OCI-LY7 (cell line): ENCODE data around the gene FNDC3B. TPM values are rescaled to one million over a fixed set of nuclear protein-coding genes. Genes with fewer than 3 reads are reported as not detected.

Experiments
- BruUV-seq: library from RNA; stranded (reverse); fragments of 400-500 nt; replicated peaks from 2 replicates; lab custom pipeline; 2021; lab: Mats Ljungman, UMichigan
- CTCF ChIA-PET: fragments of 300-600 bp; sonication (Branson Sonifier 250); formaldehyde crosslinking; loops from one replicate; lab custom pipeline; 2022; ENCODE audit warnings: antibody characterized with exemption; ENCODE audit not compliant: unreplicated experiment; lab: Charles Lee
- POLR2A ChIA-PET: fragments of 300-600 bp; sonication (Branson Sonifier 250); formaldehyde crosslinking; loops from one replicate; lab custom pipeline; 2022; ENCODE audit warnings: antibody characterized with exemption; lab: Charles Lee
- DNase-seq: peaks from one replicate; pipeline ENCODE4 v3.0.0-alpha.2; 2015; ENCODE audit warnings: low spot score
- H2AFZ ChIP-seq: fragments of 200-600 bp; sonication (generic), shearing (Covaris generic); 2 replicates; pipeline ENCODE4 v1.6.1; 2014; ENCODE audit warnings: mild to moderate bottlenecking, antibody characterized with exemption, low read length, moderate library complexity
- H3K27ac ChIP-seq: fragments of 200-600 bp; sonication (generic); 2 replicates; pipeline ENCODE4 v1.5.1; 2014; ENCODE audit warnings: mixed run types, low read depth, mild to moderate bottlenecking, moderate library complexity, low read length, inconsistent platforms; ENCODE audit not compliant: poor library complexity, severe bottlenecking
- H3K36me3 ChIP-seq: fragments of 200-600 bp; sonication (generic); 2 replicates; pipeline ENCODE4 v1.6.1; 2014; ENCODE audit warnings: mild to moderate bottlenecking, antibody characterized with exemption, low read length, moderate library complexity, mixed read lengths; ENCODE audit not compliant: insufficient read depth
- H3K4me1 ChIP-seq: fragments of 200-600 bp; sonication (generic); 2 replicates; pipeline ENCODE4 v1.5.1; 2014; ENCODE audit warnings: mild to moderate bottlenecking, low read length; ENCODE audit not compliant: insufficient read depth, poor library complexity, severe bottlenecking
- H3K4me2 ChIP-seq: fragments of 200-600 bp; sonication (generic); 2 replicates; pipeline ENCODE4 v1.6.1; 2014; ENCODE audit warnings: mild to moderate bottlenecking, low read length
- H3K4me3 ChIP-seq: fragments of 200-600 bp; sonication (generic); 2 replicates; pipeline ENCODE4 v1.5.1; 2014; ENCODE audit warnings: mild to moderate bottlenecking, low read depth, low read length; ENCODE audit not compliant: poor library complexity, severe bottlenecking
- H3K79me2 ChIP-seq: fragments of 200-600 bp; sonication (generic); 2 replicates; pipeline ENCODE4 v1.6.1; 2016; ENCODE audit warnings: low read depth, mild to moderate bottlenecking, low read length, moderate library complexity, mixed read lengths; ENCODE audit not compliant: insufficient read depth
- H3K9me2 ChIP-seq: fragments of 200-600 bp; sonication (generic); 2 replicates; pipeline ENCODE4 v1.6.1; 2016; ENCODE audit warnings: mild to moderate bottlenecking, low read length, mixed read lengths; ENCODE audit not compliant: insufficient read depth
- H3K9me3 ChIP-seq: fragments of 200-600 bp; sonication (generic); 2 replicates; pipeline ENCODE4 v1.6.1; 2014; ENCODE audit warnings: mild to moderate bottlenecking, mixed run types, low read length, mixed read lengths
- H4K20me1 ChIP-seq: fragments of 200-600 bp; sonication (generic); 2 replicates; pipeline ENCODE4 v1.6.1; 2014; ENCODE audit warnings: mild to moderate bottlenecking, antibody characterized with exemption, low read length, moderate library complexity, mixed read lengths; ENCODE audit not compliant: insufficient read depth
- EZH2phosphoT487 ChIP-seq: fragments of 200-600 bp; sonication (generic); IDR thresholded peaks from 2 replicates; pipeline ENCODE4 v1.6.1; 2018; ENCODE audit warnings: low read depth, borderline replicate concordance, mild to moderate bottlenecking, mixed run types, antibody characterized with exemption, low read length, moderate library complexity, mixed read lengths
- intact Hi-C: fragments of 100-400 bp; cut with micrococcal nuclease; formaldehyde crosslinking; loops from one replicate; pipeline ENCODE4 v1.10.0; 2022; ENCODE audit not compliant: unreplicated experiment
- total RNA-seq, 2 experiments: library from RNA; depleted of rRNA in 1 of 2; stranded (reverse); fragments of >200 nt in 1 of 2; shearing (Covaris generic) in 1 of 2; gene quantifications; 2 replicates each; pipeline ENCODE4 v1.2.3, GENCODE V29; 2014 to 2022
- TF ChIP-seq, protein P1 (sequence below): fragments of 200-600 bp; sonication (generic); conservative IDR thresholded peaks from 2 replicates; pipeline ENCODE4 v1.5.1; 2014; ENCODE audit warnings: mild to moderate bottlenecking, antibody characterized with exemption, low read length, moderate library complexity, mixed read lengths

FNDC3B gene
- total RNA-seq, 2 experiments from 2014 or later, result 23.3 to 28.5 TPM

DNA sequence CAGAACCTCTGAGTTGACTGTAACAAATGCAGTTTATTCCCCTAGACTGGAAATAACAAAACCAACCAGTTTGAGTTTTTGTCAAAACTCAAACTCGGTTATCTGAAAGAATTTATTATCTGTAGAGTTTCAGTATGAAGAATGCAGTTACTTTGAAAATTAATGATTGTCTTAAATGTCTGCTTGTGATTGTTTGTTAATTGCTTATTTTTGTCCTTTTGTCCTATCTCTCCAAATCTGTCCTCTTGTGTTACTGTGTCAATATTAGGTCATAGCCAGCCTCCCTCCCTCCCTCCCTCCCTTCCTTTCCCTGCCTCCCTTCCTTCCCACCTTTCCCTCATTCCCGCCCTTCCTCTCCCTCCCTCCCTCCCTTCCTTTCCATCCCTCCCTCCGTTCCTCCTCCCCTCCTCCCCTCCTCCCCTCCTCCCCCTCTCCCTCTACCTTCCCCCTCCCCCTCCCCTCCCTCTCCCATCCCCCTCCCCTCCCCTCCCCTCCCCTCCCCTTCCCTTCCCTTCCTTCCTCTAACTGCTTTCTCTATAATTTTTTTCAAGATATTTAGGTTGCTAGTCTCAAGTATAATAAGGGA is 153.5 kb downstream of the FNDC3B start:
- no peak overlapping the region for H3K4me2 ChIP-seq
- no peaks in the 10 kb centered on the region for H3K4me1 ChIP-seq
- no peaks in the 10 kb centered on the region for H3K36me3 ChIP-seq

DNA sequence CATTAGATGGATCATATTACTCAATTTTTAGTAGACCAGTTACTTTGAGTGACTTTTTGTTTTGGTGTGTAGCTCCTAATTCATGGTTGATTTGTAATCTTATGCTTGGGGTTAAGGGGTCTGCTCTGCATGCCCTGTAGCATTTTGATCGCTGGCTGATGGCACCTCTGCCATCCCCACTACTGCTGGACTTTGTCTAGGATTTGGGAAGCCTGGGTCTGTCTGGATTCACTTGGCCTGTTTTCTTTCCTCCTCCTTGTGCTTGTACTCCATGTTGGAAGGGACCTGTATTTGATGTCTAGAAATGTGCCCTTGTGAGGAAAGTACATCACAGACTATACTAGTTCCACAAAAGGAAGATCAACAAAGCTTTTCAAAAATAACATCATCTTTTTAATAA is 154.1 kb downstream of the FNDC3B start:
- DNase-seq, result no peak
- Histone ChIP-seq H2AFZ (no peak overlapping the region), H3K36me3 (no peaks in the 10 kb centered on the region), H3K4me1 (no peaks in the 10 kb centered on the region), H3K4me2 (no peak overlapping the region), H3K4me3 (no peak overlapping the region), H3K9me3 (no peaks in the 10 kb centered on the region), H3K79me2 (no peaks in the 10 kb centered on the region), H3K27ac (no peak overlapping the region), H3K9me2 (no peaks in the 10 kb centered on the region), H4K20me1 (no peaks in the 10 kb centered on the region)
- intact Hi-C loops, result no loop called here
- CTCF ChIA-PET, result no interaction called here
- POLR2A ChIA-PET, result interaction anchor here (1.0 kb wide), 1 partner anchor 9 kb away, joined by 3 read pairs; no protein-coding TSS in a partner anchor
- BruUV-seq, result no TSS peak
- TF ChIP-seq, protein P1, sequence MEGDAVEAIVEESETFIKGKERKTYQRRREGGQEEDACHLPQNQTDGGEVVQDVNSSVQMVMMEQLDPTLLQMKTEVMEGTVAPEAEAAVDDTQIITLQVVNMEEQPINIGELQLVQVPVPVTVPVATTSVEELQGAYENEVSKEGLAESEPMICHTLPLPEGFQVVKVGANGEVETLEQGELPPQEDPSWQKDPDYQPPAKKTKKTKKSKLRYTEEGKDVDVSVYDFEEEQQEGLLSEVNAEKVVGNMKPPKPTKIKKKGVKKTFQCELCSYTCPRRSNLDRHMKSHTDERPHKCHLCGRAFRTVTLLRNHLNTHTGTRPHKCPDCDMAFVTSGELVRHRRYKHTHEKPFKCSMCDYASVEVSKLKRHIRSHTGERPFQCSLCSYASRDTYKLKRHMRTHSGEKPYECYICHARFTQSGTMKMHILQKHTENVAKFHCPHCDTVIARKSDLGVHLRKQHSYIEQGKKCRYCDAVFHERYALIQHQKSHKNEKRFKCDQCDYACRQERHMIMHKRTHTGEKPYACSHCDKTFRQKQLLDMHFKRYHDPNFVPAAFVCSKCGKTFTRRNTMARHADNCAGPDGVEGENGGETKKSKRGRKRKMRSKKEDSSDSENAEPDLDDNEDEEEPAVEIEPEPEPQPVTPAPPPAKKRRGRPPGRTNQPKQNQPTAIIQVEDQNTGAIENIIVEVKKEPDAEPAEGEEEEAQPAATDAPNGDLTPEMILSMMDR, result no peak
- TF ChIP-seq EZH2phosphoT487, result no peak

More for the DNA sequence above, 153.5 kb downstream of the FNDC3B start:
- H3K9me3 ChIP-seq, result no peaks in the 10 kb centered on the region
- no peak overlapping the region for H3K27ac ChIP-seq
- no peak for DNase-seq
- CTCF ChIA-PET, result no interaction called here
- no peak overlapping the region for H2AFZ ChIP-seq
- no peak overlapping the region for H3K4me3 ChIP-seq
- H3K79me2 ChIP-seq, result no peaks in the 10 kb centered on the region
- no peaks in the 10 kb centered on the region for H4K20me1 ChIP-seq
- TF ChIP-seq, protein P1, result no peak
- TF ChIP-seq EZH2phosphoT487, result no peak
- POLR2A ChIA-PET, result interaction anchor here (1.0 kb wide), 1 partner anchor 9 kb away, joined by 3 read pairs; no protein-coding TSS in a partner anchor
- intact Hi-C loops, result no loop called here
- no TSS peak for BruUV-seq
- H3K9me2 ChIP-seq, result no peaks in the 10 kb centered on the region

DNA sequence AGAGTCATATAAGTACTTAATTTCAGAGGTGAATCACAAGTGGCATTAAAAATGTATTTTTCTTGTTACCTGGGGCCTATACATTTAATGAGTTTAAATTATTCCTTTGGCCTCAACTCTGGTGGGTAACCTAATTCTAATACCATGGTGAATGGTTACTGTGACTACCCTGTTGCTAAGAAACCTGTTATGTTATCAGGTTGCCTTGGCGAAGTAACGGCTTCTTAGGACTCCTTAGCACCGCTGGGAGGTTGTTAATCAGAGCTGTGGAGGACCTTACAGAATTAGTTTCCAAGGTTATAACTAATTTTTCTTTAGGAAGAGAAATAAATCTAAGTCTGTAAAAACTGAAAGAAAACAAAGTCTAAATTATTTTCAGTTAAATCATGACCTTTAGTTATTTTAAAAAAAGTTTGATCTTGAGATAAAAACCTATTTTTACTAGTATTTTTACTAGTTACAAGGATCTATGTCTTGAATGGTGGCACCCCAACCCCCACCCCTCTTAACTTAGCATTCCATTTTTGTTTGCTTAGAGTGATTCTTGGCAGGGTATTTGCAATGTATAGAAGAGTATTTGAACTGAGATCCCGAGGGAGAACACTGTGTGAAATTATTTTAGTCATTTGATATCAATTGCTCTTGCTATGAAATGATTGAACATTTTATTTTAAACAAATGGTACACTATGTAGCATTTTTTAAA is 155.5 kb downstream of the FNDC3B start:
- H3K9me3 ChIP-seq, result no peaks in the 10 kb centered on the region
- ChIA-PET POLR2A (interaction anchor here (0.5 to 1.5 kb wide), 3 partner anchors 11 to 567 kb away, joined by 3 to 4 read pairs (median 3); no protein-coding TSS in a partner anchor), CTCF (no interaction called here)
- no peaks in the 10 kb centered on the region for H3K36me3 ChIP-seq
- no peaks in the 10 kb centered on the region for H4K20me1 ChIP-seq
- no peak overlapping the region for H3K4me2 ChIP-seq
- intact Hi-C loops, result no loop called here
- no peak for TF ChIP-seq EZH2phosphoT487
- TF ChIP-seq, protein P1, result no peak
- no peaks in the 10 kb centered on the region for H3K79me2 ChIP-seq
- no peaks in the 10 kb centered on the region for H3K4me1 ChIP-seq
- no peak for DNase-seq
- BruUV-seq, result no TSS peak
- no peaks in the 10 kb centered on the region for H3K9me2 ChIP-seq
- no peak overlapping the region for H3K27ac ChIP-seq
- H3K4me3 ChIP-seq, result no peak overlapping the region
- H2AFZ ChIP-seq, result no peak overlapping the region
